ENCODE data around the gene LRRC53.

Gene LRRC53

GRCh38 chr1:74508449-74508848 is 4.0 kb downstream of the LRRC53 start:
- no peak overlapping the region for H3K27ac ChIP-seq (ENCODE audit: low read depth, low read length)
- no peaks in the 10 kb centered on the region for H3K36me3 ChIP-seq (ENCODE audit: control insufficient read depth, low read length)
- H3K4me1 ChIP-seq (ENCODE audit: control insufficient read depth, low read length) = no peaks in the 10 kb centered on the region
- H3F3A ChIP-seq (ENCODE audit: control insufficient read depth, insufficient read depth) = no peaks in the 10 kb centered on the region
- H3K9me3 ChIP-seq (ENCODE audit: control insufficient read depth, insufficient read depth, low read length) = no peaks in the 10 kb centered on the region
- H3K9me2 ChIP-seq (replicated peaks; ENCODE audit: control insufficient read depth, low read length) = no peaks in the 10 kb centered on the region
- no peak for TF ChIP-seq EZH2phosphoT487 (IDR thresholded peaks at IDR 0.05; ENCODE audit: borderline replicate concordance, low read length)
- TF ChIP-seq CTCF (IDR thresholded peaks at IDR 0.05; ENCODE audit: low read depth, low read length, poor library complexity, severe bottlenecking) = no peak
- no peaks in the 10 kb centered on the region for H4K20me1 ChIP-seq (ENCODE audit: control insufficient read depth, insufficient read depth, low read depth, low read length)
- H3K27me3 ChIP-seq (ENCODE audit: control insufficient read depth, low read length) = no peaks in the 10 kb centered on the region
- H3K79me2 ChIP-seq (ENCODE audit: control insufficient read depth, low read length) = no peaks in the 10 kb centered on the region
- H3K4me3 ChIP-seq (ENCODE audit: low read length) = no peak overlapping the region
- H3K4me2 ChIP-seq (ENCODE audit: low read length) = no peak overlapping the region

DNA sequence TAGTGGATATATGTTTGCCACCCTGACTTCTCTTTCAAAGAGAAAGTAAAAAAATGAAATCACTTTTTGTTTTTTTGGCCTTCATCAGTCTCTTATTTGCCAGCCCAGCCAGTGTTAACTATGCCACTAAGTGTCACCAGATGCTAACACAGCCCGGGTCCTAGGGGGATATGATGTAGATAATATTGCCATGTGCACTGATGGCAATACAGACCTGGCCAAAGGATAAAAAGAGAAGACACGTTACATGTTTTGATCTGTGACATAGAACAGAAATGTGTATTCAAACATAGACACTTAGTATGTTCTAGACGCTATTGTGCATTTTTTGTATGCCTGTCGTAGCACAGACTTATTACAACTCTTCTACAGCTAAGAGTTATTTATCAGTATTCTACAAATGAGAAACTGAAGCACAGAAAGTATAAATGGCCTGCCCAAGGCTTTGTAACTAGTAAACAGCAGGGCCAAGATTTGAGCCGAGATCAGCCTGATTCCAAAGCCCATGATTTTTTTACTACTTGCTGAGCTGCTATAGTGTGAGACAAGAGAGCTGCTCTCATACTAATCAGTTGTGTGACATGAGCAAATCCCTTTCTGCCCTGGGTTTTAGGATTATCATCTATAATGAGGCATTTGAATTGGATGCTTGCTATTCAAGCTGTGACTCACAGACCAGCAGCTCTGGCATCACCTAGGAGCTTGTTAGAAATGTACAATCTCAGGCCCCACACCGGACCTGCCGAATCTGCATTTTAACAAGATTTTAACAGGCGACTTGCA is 6.3 kb downstream of the LRRC53 start:
- H3K9me2 ChIP-seq (replicated peaks; ENCODE audit: control insufficient read depth, low read length) = no peaks in the 10 kb centered on the region
- no peak overlapping the region for H3K4me2 ChIP-seq (ENCODE audit: low read length)
- no peaks in the 10 kb centered on the region for H3K9me3 ChIP-seq (ENCODE audit: control insufficient read depth, insufficient read depth, low read length)
- H3K36me3 ChIP-seq (ENCODE audit: control insufficient read depth, low read length) = no peaks in the 10 kb centered on the region
- H4K20me1 ChIP-seq (ENCODE audit: control insufficient read depth, insufficient read depth, low read depth, low read length) = no peaks in the 10 kb centered on the region
- no peaks in the 10 kb centered on the region for H3K4me1 ChIP-seq (ENCODE audit: control insufficient read depth, low read length)
- TF ChIP-seq CTCF (IDR thresholded peaks at IDR 0.05; ENCODE audit: low read depth, low read length, poor library complexity, severe bottlenecking) = no peak
- no peak for TF ChIP-seq EZH2phosphoT487 (IDR thresholded peaks at IDR 0.05; ENCODE audit: borderline replicate concordance, low read length)
- H3F3A ChIP-seq (ENCODE audit: control insufficient read depth, insufficient read depth) = no peaks in the 10 kb centered on the region
- no peak overlapping the region for H3K4me3 ChIP-seq (ENCODE audit: low read length)
- no peaks in the 10 kb centered on the region for H3K79me2 ChIP-seq (ENCODE audit: control insufficient read depth, low read length)
- H3K27ac ChIP-seq (ENCODE audit: low read depth, low read length) = no peak overlapping the region
- H3K27me3 ChIP-seq (ENCODE audit: control insufficient read depth, low read length) = no peaks in the 10 kb centered on the region

- Histone ChIP-seq H3K4me1 (ENCODE audit: control insufficient read depth, low read length) (no peaks in the 10 kb centered on the region), H3K79me2 (ENCODE audit: control insufficient read depth, low read length) (no peaks in the 10 kb centered on the region), H4K20me1 (ENCODE audit: control insufficient read depth, insufficient read depth, low read depth, low read length) (no peaks in the 10 kb centered on the region), H3K9me3 (ENCODE audit: control insufficient read depth, insufficient read depth, low read length) (no peaks in the 10 kb centered on the region), H3K36me3 (ENCODE audit: control insufficient read depth, low read length) (no peaks in the 10 kb centered on the region), H3K9me2 (replicated peaks; ENCODE audit: control insufficient read depth, low read length) (no peaks in the 10 kb centered on the region), H3K4me3 (ENCODE audit: low read length) (no peak overlapping the region), H3F3A (ENCODE audit: control insufficient read depth, insufficient read depth) (no peaks in the 10 kb centered on the region), H3K4me2 (ENCODE audit: low read length) (no peak overlapping the region), H3K27me3 (ENCODE audit: control insufficient read depth, low read length) (no peaks in the 10 kb centered on the region), H3K27ac (ENCODE audit: low read depth, low read length) (no peak overlapping the region)
- TF ChIP-seq EZH2phosphoT487 (IDR thresholded peaks at IDR 0.05; ENCODE audit: borderline replicate concordance, low read length) (no peak), CTCF (IDR thresholded peaks at IDR 0.05; ENCODE audit: low read depth, low read length, poor library complexity, severe bottlenecking) (no peak)
Observed at GRCh38 chr1:74504933-74505512, 7.4 kb downstream of the LRRC53 start.
